Parathyroid adenoma (tissue), 2 donors: ENCODE data around the gene KRTAP10-9.

Experiments
- H2AFZ ChIP-seq: fragments of 300-600 bp; sonication (generic); one replicate; pipeline ENCODE4 v1.7.0; 2017; ENCODE audit warnings: antibody characterized with exemption, mild to moderate bottlenecking
- H3K27ac ChIP-seq: fragments of 300-600 bp; sonication (generic); one replicate; pipeline ENCODE4 v1.7.0; 2017
- H3K27me3 ChIP-seq: fragments of 300-600 bp; sonication (generic); one replicate; pipeline ENCODE4 v1.7.0; 2017; ENCODE audit warnings: low read length; ENCODE audit not compliant: control insufficient read depth, insufficient read depth
- H3K36me3 ChIP-seq: fragments of 300-600 bp; sonication (generic); one replicate; pipeline ENCODE4 v1.7.0; 2017; ENCODE audit warnings: low read length; ENCODE audit not compliant: control insufficient read depth, insufficient read depth
- H3K4me1 ChIP-seq: fragments of 300-600 bp; sonication (generic); one replicate; pipeline ENCODE4 v1.7.0; 2017; ENCODE audit warnings: control low read depth
- H3K4me2 ChIP-seq: fragments of 300-600 bp; sonication (generic); one replicate; pipeline ENCODE4 v1.7.0; 2017; ENCODE audit warnings: low read length
- H3K4me3 ChIP-seq: fragments of 300-600 bp; sonication (generic); one replicate; pipeline ENCODE4 v1.7.0; 2017; ENCODE audit warnings: low read depth, low read length
- H3K79me2 ChIP-seq: fragments of 300-600 bp; sonication (generic); one replicate; pipeline ENCODE4 v1.7.0; 2017; ENCODE audit warnings: control low read depth
- H3K9ac ChIP-seq: fragments of 300-600 bp; sonication (generic); one replicate; pipeline ENCODE4 v1.7.0; 2017; ENCODE audit warnings: mild to moderate bottlenecking
- H3K9me3 ChIP-seq: fragments of 300-600 bp; sonication (generic); one replicate; pipeline ENCODE4 v1.7.0; 2017; ENCODE audit warnings: low read length; ENCODE audit not compliant: control insufficient read depth
- CTCF ChIP-seq: fragments of 300-600 bp; sonication (generic); IDR thresholded peaks from one replicate; pipeline ENCODE4 v1.7.0; 2017; ENCODE audit warnings: antibody characterized with exemption, mild to moderate bottlenecking
- donor health status: primary hyperparathyroidism.

KRTAP10-9 gene

DNA sequence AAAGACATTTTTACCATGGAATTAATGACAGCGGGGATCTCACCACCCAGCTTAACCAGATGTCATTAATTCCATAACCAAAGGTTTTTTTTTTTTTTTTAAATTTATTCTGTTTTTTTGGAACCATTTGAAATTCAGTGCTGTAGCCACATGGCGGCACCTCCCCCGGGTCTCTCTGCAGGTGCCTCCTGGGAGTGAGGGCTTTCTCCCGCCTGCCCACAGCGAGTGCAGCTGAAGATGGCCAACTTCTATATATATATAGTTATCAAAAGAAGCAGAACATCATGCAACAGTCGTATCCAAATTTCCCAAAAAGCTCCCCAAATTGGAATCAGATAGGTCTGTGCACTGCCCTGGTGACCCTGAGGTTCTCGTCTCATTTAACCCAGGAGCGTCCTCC lies 11.4 kb upstream of the KRTAP10-9 start:
- no peak overlapping the region for H3K9ac ChIP-seq
- H3K9me3 ChIP-seq: no peaks in the 10 kb centered on the region
- H2AFZ ChIP-seq: no peak overlapping the region
- no peak overlapping the region for H3K4me2 ChIP-seq
- H3K4me1 ChIP-seq: no peaks in the 10 kb centered on the region
- H3K27ac ChIP-seq: no peak overlapping the region
- H3K27me3 ChIP-seq: no peaks in the 10 kb centered on the region
- no peak overlapping the region for H3K4me3 ChIP-seq
- H3K79me2 ChIP-seq: no peaks in the 10 kb centered on the region
- no peak for TF ChIP-seq CTCF
- no peaks in the 10 kb centered on the region for H3K36me3 ChIP-seq

- no peaks in the 10 kb centered on the region for H3K36me3 ChIP-seq
- H3K4me3 ChIP-seq: no peak overlapping the region
- H3K27ac ChIP-seq: no peak overlapping the region
- no peak overlapping the region for H2AFZ ChIP-seq
- H3K27me3 ChIP-seq: no peaks in the 10 kb centered on the region
- H3K9me3 ChIP-seq: no peaks in the 10 kb centered on the region
- no peaks in the 10 kb centered on the region for H3K79me2 ChIP-seq
- no peak for TF ChIP-seq CTCF
- no peak overlapping the region for H3K9ac ChIP-seq
- no peak overlapping the region for H3K4me2 ChIP-seq
- no peaks in the 10 kb centered on the region for H3K4me1 ChIP-seq
Measured at GRCh38 chr21:44615911-44616590, 10.8 kb upstream of the KRTAP10-9 start.

DNA sequence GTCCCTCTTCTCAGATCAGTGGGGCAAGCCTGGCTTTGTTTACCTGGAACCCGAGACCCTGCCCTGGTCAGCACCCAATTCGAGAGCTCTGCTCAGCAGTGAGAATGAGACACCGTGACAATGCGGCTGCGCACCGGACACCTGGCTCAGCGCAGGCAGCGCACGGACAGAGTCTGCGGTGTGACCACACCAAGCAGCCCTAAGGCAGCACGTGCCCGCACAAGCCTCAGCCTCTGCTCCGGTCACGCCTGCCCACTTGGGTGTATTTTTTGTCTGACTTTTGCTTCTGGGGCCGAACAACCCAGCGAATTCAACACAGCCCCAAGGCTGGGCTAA lies 10.3 kb upstream of the KRTAP10-9 start:
- Histone ChIP-seq H3K9me3 (no peaks in the 10 kb centered on the region), H3K9ac (no peak overlapping the region), H2AFZ (no peak overlapping the region), H3K79me2 (no peaks in the 10 kb centered on the region), H3K27me3 (no peaks in the 10 kb centered on the region), H3K4me3 (no peak overlapping the region), H3K4me1 (no peaks in the 10 kb centered on the region), H3K36me3 (no peaks in the 10 kb centered on the region), H3K4me2 (no peak overlapping the region), H3K27ac (no peak overlapping the region)
- TF ChIP-seq CTCF: no peak

DNA sequence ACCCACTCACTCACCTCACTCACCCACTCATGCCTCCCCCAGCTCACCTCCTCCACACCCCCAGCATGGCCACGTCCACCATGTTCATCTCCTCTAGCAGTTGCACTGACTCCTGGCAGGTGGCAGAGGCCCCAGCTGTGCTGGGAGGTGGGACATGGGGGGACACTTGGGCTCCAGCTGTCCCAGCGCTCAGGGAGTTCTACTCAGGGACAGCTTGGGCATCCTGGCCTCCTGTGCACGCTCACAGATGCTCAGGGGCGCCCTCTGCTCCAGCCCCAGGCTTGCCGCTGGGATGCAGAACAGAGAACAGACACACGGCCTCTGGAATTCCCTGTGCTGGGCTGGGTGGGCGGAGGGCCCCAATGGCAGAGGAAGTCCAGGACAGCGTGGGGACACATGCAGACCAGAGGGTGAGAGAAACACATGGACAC lies 9.8 kb upstream of the KRTAP10-9 start:
- Histone ChIP-seq H3K4me1 (no peaks in the 10 kb centered on the region), H3K4me2 (no peak overlapping the region), H3K9ac (no peak overlapping the region), H3K79me2 (no peaks in the 10 kb centered on the region), H2AFZ (no peak overlapping the region), H3K27ac (no peak overlapping the region), H3K9me3 (no peaks in the 10 kb centered on the region), H3K4me3 (no peak overlapping the region), H3K36me3 (no peaks in the 10 kb centered on the region), H3K27me3 (no peaks in the 10 kb centered on the region)
- no peak for TF ChIP-seq CTCF

GRCh38 chr21:44618504-44618903 lies 8.4 kb upstream of the KRTAP10-9 start:
- H3K27ac ChIP-seq: no peak overlapping the region
- TF ChIP-seq CTCF: no peak

More at GRCh38 chr21:44618504-44618903, 8.4 kb upstream of the KRTAP10-9 start:
- no peak overlapping the region for H3K4me3 ChIP-seq
- no peak overlapping the region for H2AFZ ChIP-seq
- H3K9ac ChIP-seq: no peak overlapping the region
- H3K9me3 ChIP-seq: no peaks in the 10 kb centered on the region
- no peaks in the 10 kb centered on the region for H3K36me3 ChIP-seq
- H3K4me2 ChIP-seq: no peak overlapping the region
- no peaks in the 10 kb centered on the region for H3K79me2 ChIP-seq
- H3K27me3 ChIP-seq: no peaks in the 10 kb centered on the region
- H3K4me1 ChIP-seq: no peaks in the 10 kb centered on the region
